Measurements from ENCODE around the gene PRSS22.

The PRSS22 gene

DNA sequence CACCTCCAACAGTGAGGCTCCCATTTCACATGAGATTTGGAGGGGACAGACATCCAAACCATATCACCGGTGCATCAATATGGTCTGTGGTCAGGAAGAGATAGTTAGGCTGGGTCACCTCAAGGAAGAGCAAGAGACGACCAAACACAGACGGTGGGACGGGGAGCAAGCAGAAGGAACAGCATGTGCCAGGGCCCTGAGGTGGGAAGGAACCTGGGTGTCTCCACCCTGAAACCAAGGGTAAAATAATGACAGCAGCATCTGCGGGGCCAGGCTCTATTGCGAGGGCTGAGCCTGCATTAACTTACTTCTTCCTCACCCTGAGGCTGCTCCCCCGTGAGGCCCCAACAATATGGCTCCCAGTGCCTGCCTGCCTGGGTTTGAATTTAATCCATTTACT is 49.8 kb downstream of the PRSS22 start:
- DNase-seq (ENCODE audit: low read depth in 1 of 2, low spot score in 1 of 2), result no peak
- in situ Hi-C loops (cut with HindIII; ENCODE audit: low pct_unique_long_range_greater_than_20kb, low sequenced_read_pairs), result no loop called here
- TF ChIP-seq JUND (IDR thresholded peaks at IDR 0.05; ENCODE audit: low read depth), result no peak

DNA sequence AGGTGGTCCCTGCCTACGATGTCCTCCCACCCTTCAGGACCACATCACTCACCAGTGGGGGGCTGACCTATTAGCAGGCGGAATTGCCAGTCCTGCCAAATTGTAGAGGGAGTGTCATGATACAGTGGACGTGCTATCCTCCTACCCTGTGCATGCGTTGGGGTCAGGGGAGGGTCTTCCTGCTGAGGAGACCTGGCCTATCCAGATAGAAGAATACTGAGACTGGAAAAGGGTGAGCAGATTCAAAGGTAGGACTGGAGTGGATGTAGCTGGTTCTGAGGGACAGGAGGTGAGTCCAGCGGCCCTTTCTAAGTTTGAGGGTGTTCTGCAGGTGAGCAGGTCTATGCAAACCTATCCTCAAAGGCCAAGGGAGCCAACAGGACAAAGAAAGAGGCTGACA is 51.7 kb downstream of the PRSS22 start:
- no peak for DNase-seq (ENCODE audit: low read depth in 1 of 2, low spot score in 1 of 2)
- in situ Hi-C loops (cut with HindIII; ENCODE audit: low pct_unique_long_range_greater_than_20kb, low sequenced_read_pairs), result no loop called here
- no peak for TF ChIP-seq JUND (IDR thresholded peaks at IDR 0.05; ENCODE audit: low read depth)

DNA sequence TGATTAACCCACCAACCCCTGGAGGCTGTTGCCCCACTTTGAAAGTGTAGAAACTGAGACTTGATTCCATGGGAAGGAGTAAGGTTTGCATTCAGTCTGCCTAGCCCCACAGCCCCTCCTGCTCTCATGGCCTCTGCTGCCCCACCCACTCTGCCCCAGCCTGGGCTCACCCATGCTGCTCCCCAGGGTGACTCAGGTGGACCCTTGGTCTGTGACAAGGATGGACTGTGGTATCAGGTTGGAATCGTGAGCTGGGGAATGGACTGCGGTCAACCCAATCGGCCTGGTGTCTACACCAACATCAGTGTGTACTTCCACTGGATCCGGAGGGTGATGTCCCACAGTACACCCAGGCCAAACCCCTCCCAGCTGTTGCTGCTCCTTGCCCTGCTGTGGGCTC is 53.2 kb downstream of the PRSS22 start:
- DNase-seq (ENCODE audit: low read depth in 1 of 2, low spot score in 1 of 2), result no peak
- in situ Hi-C loops (cut with HindIII; ENCODE audit: low pct_unique_long_range_greater_than_20kb, low sequenced_read_pairs), result no loop called here
- no peak for TF ChIP-seq JUND (IDR thresholded peaks at IDR 0.05; ENCODE audit: low read depth)

DNA sequence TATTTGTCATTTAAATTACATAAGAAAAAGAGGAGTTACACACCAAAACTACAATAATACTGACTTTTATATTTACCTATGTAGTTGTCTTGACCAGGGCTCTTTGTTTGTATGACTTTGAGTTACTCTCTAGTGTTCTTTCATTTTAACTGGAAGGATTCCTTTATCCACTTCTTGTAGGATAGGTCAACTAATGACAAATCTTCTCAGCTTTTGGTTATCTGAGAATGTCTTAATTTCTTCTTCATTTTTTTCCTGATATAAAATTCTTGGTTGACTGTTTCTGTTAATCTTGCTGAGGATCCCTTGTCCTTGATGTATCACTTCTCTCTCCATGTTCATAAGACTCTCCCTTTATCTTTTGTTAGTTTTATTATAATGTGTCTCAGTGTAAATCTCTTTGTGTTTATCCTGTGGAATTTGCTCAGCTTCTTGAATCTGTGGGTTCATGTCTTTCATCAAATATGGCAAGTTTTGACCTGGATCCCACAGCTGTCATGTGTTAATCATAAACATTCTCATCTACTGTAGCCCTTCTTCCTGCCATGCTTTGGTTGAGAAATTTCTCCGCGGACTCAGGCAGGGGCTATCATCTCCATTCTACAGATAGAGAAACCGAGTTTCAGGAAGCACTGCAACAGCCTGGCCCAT is 54.3 kb downstream of the PRSS22 start:
- no peak for DNase-seq (ENCODE audit: low read depth in 1 of 2, low spot score in 1 of 2)
- in situ Hi-C loops (cut with HindIII; ENCODE audit: low pct_unique_long_range_greater_than_20kb, low sequenced_read_pairs), result no loop called here
- no peak for TF ChIP-seq JUND (IDR thresholded peaks at IDR 0.05; ENCODE audit: low read depth)
